ENCODE results near the gene BCL11B. TPM values are rescaled to one million over a fixed set of nuclear protein-coding genes. Genes with fewer than 3 reads are reported as not detected.

BCL11B gene
- total and polyA plus RNA-seq, 9 of the 15 experiments (the other 6 are each of a cell fraction or from before 2014, with no cell fraction given), result 0.09 TPM; not detected in 8

DNA sequence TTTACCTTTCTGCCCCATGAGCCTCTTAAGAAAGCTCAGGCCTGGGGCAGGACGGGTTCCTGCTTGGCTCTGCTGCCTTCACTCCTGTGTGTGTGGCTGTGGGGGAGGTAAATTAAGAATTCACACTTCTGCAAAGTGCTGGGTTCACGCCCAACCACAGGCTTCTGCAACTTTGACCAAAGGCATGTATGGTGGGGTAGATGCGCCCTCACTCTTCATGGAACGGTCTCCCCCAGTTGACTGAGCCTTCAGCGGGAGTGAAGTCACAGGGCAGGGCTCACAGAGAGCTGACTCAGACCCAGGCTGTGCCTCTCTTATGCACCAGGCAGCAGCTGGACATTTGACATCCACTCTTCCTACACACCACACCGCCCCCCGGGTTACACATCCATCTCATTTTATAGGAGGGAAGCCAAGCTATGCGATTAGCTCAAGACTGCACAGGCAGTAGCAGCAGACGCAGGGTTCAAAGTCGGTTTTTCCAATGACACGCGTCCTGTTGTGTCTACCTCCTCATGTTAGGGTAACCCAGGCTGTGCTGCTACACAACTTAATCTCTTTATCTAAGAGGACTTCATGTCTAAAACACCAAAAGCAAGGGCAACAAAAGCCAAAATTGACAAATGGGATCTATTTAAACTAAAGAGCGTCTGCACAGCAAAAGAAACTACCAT, 15.4 kb upstream of the BCL11B start:
- H3K27me3 ChIP-seq (ENCODE audit: control insufficient read depth in 2 of 2, insufficient read depth in 2 of 2, low read length in 2 of 2), result peaks cover under 1 to 25% of the 10 kb centered on the region in 2 experiments; a peak in 3 of 5 replicates
- H4K20me1 ChIP-seq (replicated peaks; ENCODE audit: control insufficient read depth, insufficient read depth, low read length), result no peaks in the 10 kb centered on the region
- H3K4me2 ChIP-seq (ENCODE audit: insufficient read depth, low read length), result no peak overlapping the region
- no peaks in the 10 kb centered on the region for H3K9me1 ChIP-seq (ENCODE audit: control insufficient read depth, insufficient read depth, low read length)
- H3K4me1 ChIP-seq (replicated peaks in 1 of 2; ENCODE audit: control insufficient read depth in 2 of 2, insufficient read depth in 2 of 2, low read length in 2 of 2), result no peaks in the 10 kb centered on the region
- H2AFZ ChIP-seq (ENCODE audit: low read depth, low read length), result no peak overlapping the region
- no peaks in the 10 kb centered on the region for H3K9me3 ChIP-seq (replicated peaks; ENCODE audit: control insufficient read depth, insufficient read depth, low read depth, low read length)
- BruUV-seq (replicated peaks), result no TSS peak
- H3K79me2 ChIP-seq (ENCODE audit: control insufficient read depth, insufficient read depth, low read length), result no peaks in the 10 kb centered on the region
- no peak overlapping the region for H3K4me3 ChIP-seq
- no peak overlapping the region for H3K9ac ChIP-seq (ENCODE audit: insufficient read depth in 1 of 2, low read depth in 2 of 2, low read length in 2 of 2)
- no peak for TF ChIP-seq ZNF699 (CRISPR knock-in tag; IDR thresholded peaks at IDR 0.05; ENCODE audit: insufficient replicate concordance)
- TF ChIP-seq, protein P1, sequence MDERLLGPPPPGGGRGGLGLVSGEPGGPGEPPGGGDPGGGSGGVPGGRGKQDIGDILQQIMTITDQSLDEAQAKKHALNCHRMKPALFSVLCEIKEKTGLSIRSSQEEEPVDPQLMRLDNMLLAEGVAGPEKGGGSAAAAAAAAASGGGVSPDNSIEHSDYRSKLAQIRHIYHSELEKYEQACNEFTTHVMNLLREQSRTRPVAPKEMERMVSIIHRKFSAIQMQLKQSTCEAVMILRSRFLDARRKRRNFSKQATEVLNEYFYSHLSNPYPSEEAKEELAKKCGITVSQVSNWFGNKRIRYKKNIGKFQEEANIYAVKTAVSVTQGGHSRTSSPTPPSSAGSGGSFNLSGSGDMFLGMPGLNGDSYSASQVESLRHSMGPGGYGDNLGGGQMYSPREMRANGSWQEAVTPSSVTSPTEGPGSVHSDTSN (CRISPR knock-in tag; IDR thresholded peaks at IDR 0.05; ENCODE audit: low read depth), result no peak
- TF ChIP-seq, protein P1 (tag; conservative IDR thresholded peaks at IDR 0.05; ENCODE audit: low read depth), result no peak
- no peak for TF ChIP-seq BHLHE40 (IDR thresholded peaks at IDR 0.05; ENCODE audit: low read length)
- TF ChIP-seq, protein P2, sequence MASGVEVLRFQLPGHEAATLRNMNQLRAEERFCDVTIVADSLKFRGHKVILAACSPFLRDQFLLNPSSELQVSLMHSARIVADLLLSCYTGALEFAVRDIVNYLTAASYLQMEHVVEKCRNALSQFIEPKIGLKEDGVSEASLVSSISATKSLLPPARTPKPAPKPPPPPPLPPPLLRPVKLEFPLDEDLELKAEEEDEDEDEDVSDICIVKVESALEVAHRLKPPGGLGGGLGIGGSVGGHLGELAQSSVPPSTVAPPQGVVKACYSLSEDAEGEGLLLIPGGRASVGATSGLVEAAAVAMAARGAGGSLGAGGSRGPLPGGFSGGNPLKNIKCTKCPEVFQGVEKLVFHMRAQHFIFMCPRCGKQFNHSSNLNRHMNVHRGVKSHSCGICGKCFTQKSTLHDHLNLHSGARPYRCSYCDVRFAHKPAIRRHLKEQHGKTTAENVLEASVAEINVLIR (CRISPR knock-in tag; IDR thresholded peaks at IDR 0.05), result no peak
- no peak for TF ChIP-seq NR2C1 (IDR thresholded peaks at IDR 0.05)
- no peak for TF ChIP-seq NR2C1 (tag; IDR thresholded peaks at IDR 0.05)
- no peak for TF ChIP-seq MCM7 (IDR thresholded peaks at IDR 0.05)
- TF ChIP-seq TCF3 (CRISPR knock-in tag; IDR thresholded peaks at IDR 0.05), result no peak
- TF ChIP-seq HDAC3 (IDR thresholded peaks at IDR 0.05; ENCODE audit: borderline replicate concordance, partially characterized antibody), result no peak
- TF ChIP-seq BDP1 (IDR thresholded peaks at IDR 0.05; ENCODE audit: insufficient read depth, insufficient read length), result no peak
- no peak for TF ChIP-seq U2AF1 (optimal IDR thresholded peaks at IDR 0.05; ENCODE audit: low read depth, low read length)
- ChIA-PET POLR2A (no interaction called here), CTCF (ENCODE audit: low intra/inter-chr PET ratio) (no interaction called here)
- no peaks in the 10 kb centered on the region for H3K36me3 ChIP-seq (ENCODE audit: control insufficient read depth, insufficient read depth, low read length)
- DNase-seq (ENCODE audit: extremely low read depth in 1 of 4, low spot score in 3 of 4) (no peak), ATAC-seq (no peak), FAIRE-seq (no peak)
- no peak overlapping the region for H3K27ac ChIP-seq (ENCODE audit: extremely low read depth, low read depth, low read length)
- 2% methylated on average over 9 of the region's 13 CpGs for WGBS (ENCODE audit: insufficient coverage, low coverage, missing lambda C conversion rate)
- in situ Hi-C loops (cut with MboI), result no loop called here
- intact Hi-C loops (cut with micrococcal nuclease), result no loop called here
